RWPE2 (cell line): ENCODE measurements around the gene SCN5A.

Experiments
- ATAC-seq: fragments of 200-7000 bp; cut with Tn5 transposase; 3 replicates; pipeline ENCODE4 v1.9.1; 2021; ENCODE audit warnings: low read depth
- DNase-seq: peaks from one replicate; pipeline ENCODE4 v3.0.0-alpha.2; 2020; ENCODE audit warnings: low spot score
- H3K27ac ChIP-seq: fragments of 450-650 bp; 2 replicates; pipeline ENCODE4 v1.5.1; 2017; ENCODE audit warnings: mild to moderate bottlenecking; ENCODE audit not compliant: poor library complexity, severe bottlenecking
- H3K27me3 ChIP-seq: fragments of 250-450 bp; sonication (Bioruptor Pico); 2 replicates; pipeline ENCODE4 v1.5.1; 2021; ENCODE audit warnings: mild to moderate bottlenecking, moderate library complexity; ENCODE audit not compliant: insufficient read depth, poor library complexity, severe bottlenecking
- H3K36me3 ChIP-seq: fragments of 250-450 bp; sonication (Bioruptor Pico); 2 replicates; pipeline ENCODE4 v1.5.1; 2020; ENCODE audit warnings: low read depth, mild to moderate bottlenecking, moderate library complexity
- H3K4me1 ChIP-seq: fragments of 250-450 bp; sonication (Bioruptor Pico); 2 replicates; pipeline ENCODE4 v1.5.1; 2021; ENCODE audit warnings: mild to moderate bottlenecking, moderate library complexity; ENCODE audit not compliant: insufficient read depth, poor library complexity, severe bottlenecking
- H3K4me3 ChIP-seq: fragments of 250-450 bp; sonication (Bioruptor Pico); 2 replicates; pipeline ENCODE4 v1.5.1; 2021; ENCODE audit warnings: mild to moderate bottlenecking, moderate library complexity; ENCODE audit not compliant: severe bottlenecking
- H3K9me3 ChIP-seq: fragments of 250-450 bp; sonication (Bioruptor Pico); 2 replicates; pipeline ENCODE4 v1.5.1; 2021; ENCODE audit warnings: mild to moderate bottlenecking, moderate library complexity; ENCODE audit not compliant: severe bottlenecking
- TF ChIP-seq, protein P1 (sequence below): fragments of 450-650 bp; IDR thresholded peaks from one replicate; pipeline ENCODE4 v1.5.1; 2017; ENCODE audit warnings: mild to moderate bottlenecking, moderate library complexity; ENCODE audit not compliant: poor library complexity, severe bottlenecking

SCN5A gene

DNA sequence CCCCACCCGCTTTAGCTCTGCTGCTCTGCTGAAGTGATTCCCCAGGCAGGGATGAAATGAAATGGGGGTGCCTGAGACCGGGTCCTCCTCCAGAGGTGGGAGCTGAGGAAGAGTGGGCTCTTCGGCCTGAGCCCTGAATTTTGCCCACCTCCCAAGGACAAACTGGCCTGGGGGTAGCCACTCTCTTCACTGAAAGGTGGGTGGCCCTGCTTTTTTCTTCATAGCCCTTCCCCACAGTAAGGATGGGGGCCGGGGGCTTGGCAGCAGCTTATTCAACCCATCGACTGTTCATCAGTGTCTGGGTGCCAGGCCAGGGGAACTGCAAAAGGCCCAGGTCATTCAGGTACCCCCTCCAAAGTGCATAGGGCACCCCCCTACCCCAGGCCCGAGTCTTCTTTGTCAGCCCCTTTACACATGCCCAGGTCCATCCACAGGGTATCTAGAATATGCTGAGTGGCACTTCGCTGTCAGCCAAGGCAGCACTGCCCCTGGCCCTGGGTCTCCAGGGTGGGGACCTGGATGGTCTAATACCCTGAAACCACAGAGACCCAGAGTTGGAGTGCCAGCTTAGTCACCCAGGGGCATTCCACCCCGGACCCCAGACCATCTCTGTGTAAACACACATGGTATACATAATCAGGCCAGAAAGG lies 7.9 kb downstream of the SCN5A start:
- H3K27me3 ChIP-seq: no peaks in the 10 kb centered on the region
- H3K4me3 ChIP-seq: no peak overlapping the region
- TF ChIP-seq, protein P1, sequence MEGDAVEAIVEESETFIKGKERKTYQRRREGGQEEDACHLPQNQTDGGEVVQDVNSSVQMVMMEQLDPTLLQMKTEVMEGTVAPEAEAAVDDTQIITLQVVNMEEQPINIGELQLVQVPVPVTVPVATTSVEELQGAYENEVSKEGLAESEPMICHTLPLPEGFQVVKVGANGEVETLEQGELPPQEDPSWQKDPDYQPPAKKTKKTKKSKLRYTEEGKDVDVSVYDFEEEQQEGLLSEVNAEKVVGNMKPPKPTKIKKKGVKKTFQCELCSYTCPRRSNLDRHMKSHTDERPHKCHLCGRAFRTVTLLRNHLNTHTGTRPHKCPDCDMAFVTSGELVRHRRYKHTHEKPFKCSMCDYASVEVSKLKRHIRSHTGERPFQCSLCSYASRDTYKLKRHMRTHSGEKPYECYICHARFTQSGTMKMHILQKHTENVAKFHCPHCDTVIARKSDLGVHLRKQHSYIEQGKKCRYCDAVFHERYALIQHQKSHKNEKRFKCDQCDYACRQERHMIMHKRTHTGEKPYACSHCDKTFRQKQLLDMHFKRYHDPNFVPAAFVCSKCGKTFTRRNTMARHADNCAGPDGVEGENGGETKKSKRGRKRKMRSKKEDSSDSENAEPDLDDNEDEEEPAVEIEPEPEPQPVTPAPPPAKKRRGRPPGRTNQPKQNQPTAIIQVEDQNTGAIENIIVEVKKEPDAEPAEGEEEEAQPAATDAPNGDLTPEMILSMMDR: no peak
- no peaks in the 10 kb centered on the region for H3K4me1 ChIP-seq
- H3K27ac ChIP-seq: no peak overlapping the region
- ATAC-seq: no peak
- no peaks in the 10 kb centered on the region for H3K9me3 ChIP-seq
- no peaks in the 10 kb centered on the region for H3K36me3 ChIP-seq
- peak; percentile 27 for DNase-seq

DNA sequence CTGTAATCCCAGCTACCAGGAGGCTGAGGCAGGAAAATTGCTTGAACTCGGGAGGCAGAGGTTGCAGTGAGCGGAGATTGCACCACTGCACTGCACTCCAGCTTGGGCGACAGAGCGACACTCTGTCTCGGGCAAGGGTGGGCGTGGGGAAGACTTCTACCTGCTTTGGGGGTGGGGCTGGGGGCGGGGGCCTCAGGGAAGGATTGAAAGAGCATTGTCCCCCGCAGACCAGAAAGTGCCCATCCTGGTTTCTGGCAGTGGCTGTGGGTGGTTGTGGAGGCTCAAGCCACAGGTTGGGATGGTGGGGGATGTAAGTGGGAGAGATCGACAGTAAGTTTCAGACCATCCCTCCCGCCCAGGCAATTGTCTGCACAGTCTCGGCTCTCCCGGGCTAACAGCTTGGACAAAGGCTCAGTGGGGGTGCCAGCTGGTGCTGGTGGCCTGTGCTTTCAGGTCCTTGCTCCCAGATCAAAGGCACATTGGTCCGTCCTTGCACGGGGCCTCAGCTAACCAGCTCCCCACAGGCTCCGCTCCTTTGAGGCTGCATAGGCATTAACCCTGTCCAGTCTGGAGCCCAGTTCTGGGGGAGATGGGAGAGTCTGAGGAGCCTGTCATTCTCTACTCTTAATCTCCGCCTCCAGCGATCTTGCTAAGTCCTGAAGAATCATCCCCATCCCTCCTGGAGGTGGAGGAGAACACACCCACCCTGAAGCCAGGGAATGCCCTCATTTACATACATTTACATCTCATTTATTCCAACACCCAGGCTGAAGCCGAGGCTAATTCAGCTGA lies 8.6 kb downstream of the SCN5A start:
- TF ChIP-seq, protein P1: no peak
- Histone ChIP-seq H3K4me1 (no peaks in the 10 kb centered on the region), H3K27me3 (no peaks in the 10 kb centered on the region), H3K36me3 (no peaks in the 10 kb centered on the region), H3K4me3 (no peak overlapping the region), H3K9me3 (no peaks in the 10 kb centered on the region), H3K27ac (no peak overlapping the region)
- no peak for ATAC-seq
- DNase-seq: peak; percentile 23

DNA sequence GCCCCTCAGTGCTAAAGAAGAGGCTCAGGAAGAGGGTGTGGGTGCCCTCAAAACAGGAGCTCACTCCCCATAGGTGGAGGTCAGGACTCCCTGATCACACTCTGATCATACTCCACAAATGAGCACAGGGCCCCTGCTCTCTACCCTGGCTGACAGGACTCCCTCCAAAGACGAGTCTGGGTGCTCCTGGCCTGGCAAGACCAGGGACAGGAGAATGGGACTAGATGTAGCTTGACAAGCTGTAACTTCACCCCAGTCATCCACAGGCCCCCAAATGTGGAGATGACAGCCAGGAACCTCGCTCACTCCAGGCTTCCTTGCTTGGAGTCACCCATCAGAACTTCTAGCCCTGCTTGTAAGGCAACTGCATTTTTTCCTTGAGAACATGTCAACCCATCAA lies 11.1 kb downstream of the SCN5A start:
- ATAC-seq: no peak
- no peak for DNase-seq
- H3K27me3 ChIP-seq: no peaks in the 10 kb centered on the region
- TF ChIP-seq, protein P1: no peak
- H3K27ac ChIP-seq: no peak overlapping the region
- no peaks in the 10 kb centered on the region for H3K9me3 ChIP-seq
- H3K4me1 ChIP-seq: no peaks in the 10 kb centered on the region
- no peaks in the 10 kb centered on the region for H3K36me3 ChIP-seq
- no peak overlapping the region for H3K4me3 ChIP-seq

DNA sequence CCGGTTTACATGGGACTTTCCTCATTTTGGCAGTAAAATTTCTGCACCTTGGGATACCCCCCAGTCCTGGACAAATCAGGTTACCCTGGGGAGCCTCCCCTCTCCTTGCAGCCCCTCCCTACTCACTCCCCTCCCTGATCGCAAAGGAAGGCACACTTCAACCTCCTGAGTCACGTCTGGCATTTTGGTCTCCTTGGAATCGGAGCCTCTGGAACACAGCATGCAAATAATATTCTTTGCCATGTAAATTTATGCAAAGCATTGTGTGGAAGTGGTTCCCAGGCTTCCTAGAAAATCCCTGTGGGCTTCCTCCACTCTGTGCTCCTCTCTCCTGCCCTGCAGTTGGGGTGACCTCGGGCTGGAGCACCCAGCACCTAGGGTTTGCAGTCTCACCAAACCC lies 11.6 kb downstream of the SCN5A start:
- ATAC-seq (no peak), DNase-seq (no peak)
- TF ChIP-seq, protein P1: no peak
- no peak overlapping the region for H3K4me3 ChIP-seq
- no peaks in the 10 kb centered on the region for H3K36me3 ChIP-seq
- H3K4me1 ChIP-seq: no peaks in the 10 kb centered on the region
- H3K27me3 ChIP-seq: no peaks in the 10 kb centered on the region
- H3K9me3 ChIP-seq: no peaks in the 10 kb centered on the region
- no peak overlapping the region for H3K27ac ChIP-seq

DNA sequence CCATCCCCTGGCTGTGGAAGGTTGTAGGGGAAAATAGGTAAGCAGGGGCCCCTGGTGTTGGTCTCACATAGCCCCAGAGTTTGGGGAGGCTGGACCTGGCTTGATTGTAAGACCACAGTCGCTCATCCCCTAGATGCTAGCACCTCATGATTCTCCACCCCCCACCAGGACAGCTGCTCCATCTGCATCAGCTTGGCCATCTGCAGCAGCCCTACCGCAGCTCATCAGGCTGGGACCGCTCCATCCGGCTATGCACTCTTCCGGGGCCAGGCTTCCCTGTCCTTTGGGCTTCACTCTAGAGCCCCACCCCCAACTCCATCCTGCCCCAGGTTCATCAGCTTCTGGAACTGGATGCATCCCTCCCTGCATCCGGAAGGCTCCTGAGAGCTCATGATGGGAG lies 12.6 kb downstream of the SCN5A start:
- no peaks in the 10 kb centered on the region for H3K9me3 ChIP-seq
- TF ChIP-seq, protein P1: no peak
- no peaks in the 10 kb centered on the region for H3K27me3 ChIP-seq
- ATAC-seq (no peak), DNase-seq (no peak)
- no peak overlapping the region for H3K27ac ChIP-seq
- no peak overlapping the region for H3K4me3 ChIP-seq
- no peaks in the 10 kb centered on the region for H3K4me1 ChIP-seq
- no peaks in the 10 kb centered on the region for H3K36me3 ChIP-seq
